ENCODE measurements around the gene CHD3. TPM values are rescaled to one million over a fixed set of nuclear protein-coding genes. Genes with fewer than 3 reads are reported as not detected.

CHD3 gene
- total and polyA plus RNA-seq, 2 of the 13 experiments (the other 11 are each of a cell fraction or from before 2014, with no cell fraction given): 2.7 to 3.7 TPM

DNA sequence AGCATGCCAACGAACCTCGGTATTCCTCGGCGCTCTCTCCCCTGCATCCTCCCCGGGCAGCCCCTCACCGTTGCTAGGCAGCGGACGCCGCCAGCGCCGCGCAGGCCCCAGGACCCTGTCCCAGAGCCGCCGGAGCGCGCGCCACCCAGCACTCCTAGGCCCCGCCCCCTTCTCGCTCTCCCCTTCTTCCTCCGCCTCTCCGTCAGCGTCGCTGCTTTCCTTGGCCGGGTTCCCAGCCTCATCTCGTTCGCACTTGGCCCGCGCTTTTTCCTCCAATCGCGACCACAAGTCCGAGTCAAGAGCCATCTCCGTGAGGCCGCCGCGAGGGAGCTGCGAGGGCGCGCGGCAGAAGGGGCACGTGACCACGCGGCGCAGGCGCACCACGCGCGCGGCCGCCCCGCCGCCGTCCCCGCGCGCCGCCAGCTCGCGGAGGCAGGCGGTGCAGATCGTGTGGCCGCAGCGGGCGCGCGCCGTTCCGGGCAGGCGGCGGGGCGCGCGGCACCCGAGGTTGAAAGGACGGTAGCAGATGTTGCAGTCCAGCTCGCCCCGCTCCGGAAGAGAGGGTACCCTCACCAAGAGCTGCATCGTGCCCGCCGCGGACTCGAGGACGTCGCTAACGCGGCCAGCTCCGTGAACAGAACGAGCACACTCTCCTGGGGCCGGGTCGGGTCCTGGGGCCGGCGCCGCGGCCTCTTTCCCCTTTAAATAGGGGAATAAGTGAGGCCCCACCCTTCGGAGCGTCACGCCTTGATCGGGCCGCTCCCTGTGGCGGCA, 27.2 kb downstream of the CHD3 start, which contains the start of gene RNF227 (continued):
- TF ChIP-seq, protein P1, sequence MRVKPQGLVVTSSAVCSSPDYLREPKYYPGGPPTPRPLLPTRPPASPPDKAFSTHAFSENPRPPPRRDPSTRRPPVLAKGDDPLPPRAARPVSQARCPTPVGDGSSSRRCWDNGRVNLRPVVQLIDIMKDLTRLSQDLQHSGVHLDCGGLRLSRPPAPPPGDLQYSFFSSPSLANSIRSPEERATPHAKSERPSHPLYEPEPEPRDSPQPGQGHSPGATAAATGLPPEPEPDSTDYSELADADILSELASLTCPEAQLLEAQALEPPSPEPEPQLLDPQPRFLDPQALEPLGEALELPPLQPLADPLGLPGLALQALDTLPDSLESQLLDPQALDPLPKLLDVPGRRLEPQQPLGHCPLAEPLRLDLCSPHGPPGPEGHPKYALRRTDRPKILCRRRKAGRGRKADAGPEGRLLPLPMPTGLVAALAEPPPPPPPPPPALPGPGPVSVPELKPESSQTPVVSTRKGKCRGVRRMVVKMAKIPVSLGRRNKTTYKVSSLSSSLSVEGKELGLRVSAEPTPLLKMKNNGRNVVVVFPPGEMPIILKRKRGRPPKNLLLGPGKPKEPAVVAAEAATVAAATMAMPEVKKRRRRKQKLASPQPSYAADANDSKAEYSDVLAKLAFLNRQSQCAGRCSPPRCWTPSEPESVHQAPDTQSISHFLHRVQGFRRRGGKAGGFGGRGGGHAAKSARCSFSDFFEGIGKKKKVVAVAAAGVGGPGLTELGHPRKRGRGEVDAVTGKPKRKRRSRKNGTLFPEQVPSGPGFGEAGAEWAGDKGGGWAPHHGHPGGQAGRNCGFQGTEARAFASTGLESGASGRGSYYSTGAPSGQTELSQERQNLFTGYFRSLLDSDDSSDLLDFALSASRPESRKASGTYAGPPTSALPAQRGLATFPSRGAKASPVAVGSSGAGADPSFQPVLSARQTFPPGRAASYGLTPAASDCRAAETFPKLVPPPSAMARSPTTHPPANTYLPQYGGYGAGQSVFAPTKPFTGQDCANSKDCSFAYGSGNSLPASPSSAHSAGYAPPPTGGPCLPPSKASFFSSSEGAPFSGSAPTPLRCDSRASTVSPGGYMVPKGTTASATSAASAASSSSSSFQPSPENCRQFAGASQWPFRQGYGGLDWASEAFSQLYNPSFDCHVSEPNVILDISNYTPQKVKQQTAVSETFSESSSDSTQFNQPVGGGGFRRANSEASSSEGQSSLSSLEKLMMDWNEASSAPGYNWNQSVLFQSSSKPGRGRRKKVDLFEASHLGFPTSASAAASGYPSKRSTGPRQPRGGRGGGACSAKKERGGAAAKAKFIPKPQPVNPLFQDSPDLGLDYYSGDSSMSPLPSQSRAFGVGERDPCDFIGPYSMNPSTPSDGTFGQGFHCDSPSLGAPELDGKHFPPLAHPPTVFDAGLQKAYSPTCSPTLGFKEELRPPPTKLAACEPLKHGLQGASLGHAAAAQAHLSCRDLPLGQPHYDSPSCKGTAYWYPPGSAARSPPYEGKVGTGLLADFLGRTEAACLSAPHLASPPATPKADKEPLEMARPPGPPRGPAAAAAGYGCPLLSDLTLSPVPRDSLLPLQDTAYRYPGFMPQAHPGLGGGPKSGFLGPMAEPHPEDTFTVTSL (CRISPR knock-in tag; IDR thresholded peaks at IDR 0.05; ENCODE audit: borderline replicate concordance): no peak
- TF ChIP-seq ZNF589 (CRISPR knock-in tag; conservative IDR thresholded peaks at IDR 0.05): peak; percentile 70; the same call in 1 of the 2 replicates
- peak; percentile 74; the same call in 1 of the 2 replicates for TF ChIP-seq ZNF468 (CRISPR knock-in tag; IDR thresholded peaks at IDR 0.05)
- no peak for TF ChIP-seq MBNL3 (CRISPR knock-in tag; conservative IDR thresholded peaks at IDR 0.05)
- TF ChIP-seq FOXM1 (CRISPR knock-in tag; IDR thresholded peaks at IDR 0.05): no peak
- 0 out of 2 replicates have a peak, but pooled peaks have one; percentile 48 for TF ChIP-seq AKAP8 (CRISPR knock-in tag; IDR thresholded peaks at IDR 0.05)
- TF ChIP-seq, protein P2, sequence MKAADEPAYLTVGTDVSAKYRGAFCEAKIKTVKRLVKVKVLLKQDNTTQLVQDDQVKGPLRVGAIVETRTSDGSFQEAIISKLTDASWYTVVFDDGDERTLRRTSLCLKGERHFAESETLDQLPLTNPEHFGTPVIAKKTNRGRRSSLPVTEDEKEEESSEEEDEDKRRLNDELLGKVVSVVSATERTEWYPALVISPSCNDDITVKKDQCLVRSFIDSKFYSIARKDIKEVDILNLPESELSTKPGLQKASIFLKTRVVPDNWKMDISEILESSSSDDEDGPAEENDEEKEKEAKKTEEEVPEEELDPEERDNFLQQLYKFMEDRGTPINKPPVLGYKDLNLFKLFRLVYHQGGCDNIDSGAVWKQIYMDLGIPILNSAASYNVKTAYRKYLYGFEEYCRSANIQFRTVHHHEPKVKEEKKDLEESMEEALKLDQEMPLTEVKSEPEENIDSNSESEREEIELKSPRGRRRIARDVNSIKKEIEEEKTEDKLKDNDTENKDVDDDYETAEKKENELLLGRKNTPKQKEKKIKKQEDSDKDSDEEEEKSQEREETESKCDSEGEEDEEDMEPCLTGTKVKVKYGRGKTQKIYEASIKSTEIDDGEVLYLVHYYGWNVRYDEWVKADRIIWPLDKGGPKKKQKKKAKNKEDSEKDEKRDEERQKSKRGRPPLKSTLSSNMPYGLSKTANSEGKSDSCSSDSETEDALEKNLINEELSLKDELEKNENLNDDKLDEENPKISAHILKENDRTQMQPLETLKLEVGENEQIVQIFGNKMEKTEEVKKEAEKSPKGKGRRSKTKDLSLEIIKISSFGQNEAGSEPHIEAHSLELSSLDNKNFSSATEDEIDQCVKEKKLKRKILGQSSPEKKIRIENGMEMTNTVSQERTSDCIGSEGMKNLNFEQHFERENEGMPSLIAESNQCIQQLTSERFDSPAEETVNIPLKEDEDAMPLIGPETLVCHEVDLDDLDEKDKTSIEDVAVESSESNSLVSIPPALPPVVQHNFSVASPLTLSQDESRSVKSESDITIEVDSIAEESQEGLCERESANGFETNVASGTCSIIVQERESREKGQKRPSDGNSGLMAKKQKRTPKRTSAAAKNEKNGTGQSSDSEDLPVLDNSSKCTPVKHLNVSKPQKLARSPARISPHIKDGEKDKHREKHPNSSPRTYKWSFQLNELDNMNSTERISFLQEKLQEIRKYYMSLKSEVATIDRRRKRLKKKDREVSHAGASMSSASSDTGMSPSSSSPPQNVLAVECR (CRISPR knock-in tag; IDR thresholded peaks at IDR 0.05; ENCODE audit: borderline replicate concordance): peak; percentile 58; the same call in 1 of the 2 replicates
- no peak for TF ChIP-seq FOXA1 (IDR thresholded peaks at IDR 0.05)
- TF ChIP-seq FOXA1 (CRISPR knock-in tag; IDR thresholded peaks at IDR 0.05): no peak
- TF ChIP-seq, protein P3, sequence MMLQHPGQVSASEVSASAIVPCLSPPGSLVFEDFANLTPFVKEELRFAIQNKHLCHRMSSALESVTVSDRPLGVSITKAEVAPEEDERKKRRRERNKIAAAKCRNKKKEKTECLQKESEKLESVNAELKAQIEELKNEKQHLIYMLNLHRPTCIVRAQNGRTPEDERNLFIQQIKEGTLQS (CRISPR knock-in tag; IDR thresholded peaks at IDR 0.05): 0 out of 2 replicates have a peak, but pooled peaks have one; percentile 46
- TF ChIP-seq HDAC6 (IDR thresholded peaks at IDR 0.05; ENCODE audit: low read depth, low read length): no peak
- no peak for TF ChIP-seq ZNF17 (CRISPR knock-in tag; IDR thresholded peaks at IDR 0.05)
- TF ChIP-seq, protein P4, sequence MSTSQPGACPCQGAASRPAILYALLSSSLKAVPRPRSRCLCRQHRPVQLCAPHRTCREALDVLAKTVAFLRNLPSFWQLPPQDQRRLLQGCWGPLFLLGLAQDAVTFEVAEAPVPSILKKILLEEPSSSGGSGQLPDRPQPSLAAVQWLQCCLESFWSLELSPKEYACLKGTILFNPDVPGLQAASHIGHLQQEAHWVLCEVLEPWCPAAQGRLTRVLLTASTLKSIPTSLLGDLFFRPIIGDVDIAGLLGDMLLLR (CRISPR knock-in tag; IDR thresholded peaks at IDR 0.05): peak; percentile 86
- no peak; the same call in 1 of the 2 replicates for TF ChIP-seq ZNF501 (CRISPR knock-in tag; IDR thresholded peaks at IDR 0.05)
- 0 out of 2 replicates have a peak, but pooled peaks have one; percentile 26 for TF ChIP-seq TAF1 (CRISPR knock-in tag; IDR thresholded peaks at IDR 0.05)
- peak; percentile 88 for TF ChIP-seq MTF1 (CRISPR knock-in tag; IDR thresholded peaks at IDR 0.05)
- no peak for TF ChIP-seq ZNF724P (CRISPR knock-in tag; IDR thresholded peaks at IDR 0.05; ENCODE audit: borderline replicate concordance)
- no peak for TF ChIP-seq KLF11 (CRISPR knock-in tag; IDR thresholded peaks at IDR 0.05)
- TF ChIP-seq ZNF205 (CRISPR knock-in tag; IDR thresholded peaks at IDR 0.05): 0 out of 2 replicates have a peak, but pooled peaks have one; percentile 38
- no peak for TF ChIP-seq MZF1 (CRISPR knock-in tag; IDR thresholded peaks at IDR 0.05; ENCODE audit: borderline replicate concordance)
